ENCODE measurements around the gene PANK2. TPM values are rescaled to one million over a fixed set of nuclear protein-coding genes. Genes with fewer than 3 reads are reported as not detected.

Gene PANK2
- total RNA-seq, 1 donor from 2014 or later: 53.7 TPM

- Mint-ChIP-seq H3K27ac (ENCODE audit: unreplicated experiment) (no peak overlapping the region), H3K9me3 (ENCODE audit: unreplicated experiment) (no peaks in the 10 kb centered on the region), H3K4me3 (ENCODE audit: unreplicated experiment) (no peak overlapping the region), H3K4me1 (ENCODE audit: unreplicated experiment) (peaks cover 22% of the 10 kb centered on the region), H3K36me3 (ENCODE audit: low read depth, unreplicated experiment) (peaks cover 37% of the 10 kb centered on the region), H3K27me3 (ENCODE audit: unreplicated experiment) (peaks cover 1% of the 10 kb centered on the region)
- TF ChIP-seq, protein P1, sequence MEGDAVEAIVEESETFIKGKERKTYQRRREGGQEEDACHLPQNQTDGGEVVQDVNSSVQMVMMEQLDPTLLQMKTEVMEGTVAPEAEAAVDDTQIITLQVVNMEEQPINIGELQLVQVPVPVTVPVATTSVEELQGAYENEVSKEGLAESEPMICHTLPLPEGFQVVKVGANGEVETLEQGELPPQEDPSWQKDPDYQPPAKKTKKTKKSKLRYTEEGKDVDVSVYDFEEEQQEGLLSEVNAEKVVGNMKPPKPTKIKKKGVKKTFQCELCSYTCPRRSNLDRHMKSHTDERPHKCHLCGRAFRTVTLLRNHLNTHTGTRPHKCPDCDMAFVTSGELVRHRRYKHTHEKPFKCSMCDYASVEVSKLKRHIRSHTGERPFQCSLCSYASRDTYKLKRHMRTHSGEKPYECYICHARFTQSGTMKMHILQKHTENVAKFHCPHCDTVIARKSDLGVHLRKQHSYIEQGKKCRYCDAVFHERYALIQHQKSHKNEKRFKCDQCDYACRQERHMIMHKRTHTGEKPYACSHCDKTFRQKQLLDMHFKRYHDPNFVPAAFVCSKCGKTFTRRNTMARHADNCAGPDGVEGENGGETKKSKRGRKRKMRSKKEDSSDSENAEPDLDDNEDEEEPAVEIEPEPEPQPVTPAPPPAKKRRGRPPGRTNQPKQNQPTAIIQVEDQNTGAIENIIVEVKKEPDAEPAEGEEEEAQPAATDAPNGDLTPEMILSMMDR (IDR thresholded peaks at IDR 0.05; ENCODE audit: unreplicated experiment): no peak
- no peak for DNase-seq (ENCODE audit: low spot score)
Measured at GRCh38 chr20:3857405-3857804, 31.8 kb upstream of the PANK2 start.

DNA sequence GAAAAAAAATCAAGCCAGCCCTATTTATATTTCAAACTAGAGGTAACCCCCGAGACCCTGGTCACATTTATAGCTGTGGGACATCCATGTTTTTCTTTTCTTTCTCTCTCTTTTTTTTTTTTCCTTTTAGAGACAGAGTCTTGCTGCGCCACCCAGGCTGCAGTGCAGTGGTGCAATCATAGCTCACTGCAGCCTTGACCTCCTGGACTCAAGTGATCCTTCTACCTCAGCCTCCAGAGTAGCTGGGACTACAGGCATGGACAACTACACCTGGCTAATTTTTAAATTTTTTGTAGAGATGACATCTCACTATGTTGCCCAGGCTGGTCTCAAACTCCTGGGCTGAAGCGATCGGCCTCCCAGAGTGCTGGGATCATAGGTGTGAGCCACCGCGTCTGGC, 30.5 kb upstream of the PANK2 start:
- TF ChIP-seq, protein P1 (IDR thresholded peaks at IDR 0.05; ENCODE audit: unreplicated experiment): no peak
- Mint-ChIP-seq H3K4me3 (ENCODE audit: unreplicated experiment) (no peak overlapping the region), H3K36me3 (ENCODE audit: low read depth, unreplicated experiment) (peaks cover 50% of the 10 kb centered on the region), H3K9me3 (ENCODE audit: unreplicated experiment) (no peaks in the 10 kb centered on the region), H3K27ac (ENCODE audit: unreplicated experiment) (no peak overlapping the region), H3K27me3 (ENCODE audit: unreplicated experiment) (peaks cover 1% of the 10 kb centered on the region), H3K4me1 (ENCODE audit: unreplicated experiment) (peaks cover 22% of the 10 kb centered on the region)
- DNase-seq (ENCODE audit: low spot score): no peak

DNA sequence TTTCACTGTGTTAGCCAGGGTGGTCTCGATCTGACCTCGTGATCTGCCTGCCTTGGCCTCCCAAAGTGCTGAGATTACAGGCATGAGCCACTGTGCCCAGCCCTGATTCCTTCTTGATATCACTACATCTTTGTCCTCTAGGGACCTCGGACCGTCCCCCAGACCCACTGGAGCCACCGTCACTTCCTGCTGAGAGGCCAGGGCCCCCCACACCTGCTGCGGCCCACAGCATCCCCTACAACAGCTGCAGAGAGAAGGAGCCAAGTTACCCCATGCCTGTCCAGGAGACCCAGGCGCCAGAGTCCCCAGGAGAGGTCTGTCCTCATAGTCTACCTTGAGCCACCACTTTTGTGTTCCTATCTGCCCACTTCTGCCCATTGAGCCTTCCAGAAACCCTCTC, 28.0 kb upstream of the PANK2 start:
- Mint-ChIP-seq H3K9me3 (ENCODE audit: unreplicated experiment) (no peaks in the 10 kb centered on the region), H3K27me3 (ENCODE audit: unreplicated experiment) (no peaks in the 10 kb centered on the region), H3K27ac (ENCODE audit: unreplicated experiment) (no peak overlapping the region), H3K4me3 (ENCODE audit: unreplicated experiment) (peak overlapping the region; percentile 68), H3K4me1 (ENCODE audit: unreplicated experiment) (peaks cover 12% of the 10 kb centered on the region), H3K36me3 (ENCODE audit: low read depth, unreplicated experiment) (peaks cover 55% of the 10 kb centered on the region)
- DNase-seq (ENCODE audit: low spot score): no peak
- TF ChIP-seq, protein P1 (IDR thresholded peaks at IDR 0.05; ENCODE audit: unreplicated experiment): no peak

GRCh38 chr20:3862333-3862732, 26.9 kb upstream of the PANK2 start:
- Mint-ChIP-seq H3K4me3 (ENCODE audit: unreplicated experiment) (peak overlapping the region; percentile 67), H3K36me3 (ENCODE audit: low read depth, unreplicated experiment) (peaks cover 58% of the 10 kb centered on the region), H3K27ac (ENCODE audit: unreplicated experiment) (no peak overlapping the region), H3K9me3 (ENCODE audit: unreplicated experiment) (no peaks in the 10 kb centered on the region), H3K4me1 (ENCODE audit: unreplicated experiment) (peaks cover 8% of the 10 kb centered on the region), H3K27me3 (ENCODE audit: unreplicated experiment) (peaks cover 2% of the 10 kb centered on the region)
- no peak for DNase-seq (ENCODE audit: low spot score)
- TF ChIP-seq, protein P1 (IDR thresholded peaks at IDR 0.05; ENCODE audit: unreplicated experiment): no peak

DNA sequence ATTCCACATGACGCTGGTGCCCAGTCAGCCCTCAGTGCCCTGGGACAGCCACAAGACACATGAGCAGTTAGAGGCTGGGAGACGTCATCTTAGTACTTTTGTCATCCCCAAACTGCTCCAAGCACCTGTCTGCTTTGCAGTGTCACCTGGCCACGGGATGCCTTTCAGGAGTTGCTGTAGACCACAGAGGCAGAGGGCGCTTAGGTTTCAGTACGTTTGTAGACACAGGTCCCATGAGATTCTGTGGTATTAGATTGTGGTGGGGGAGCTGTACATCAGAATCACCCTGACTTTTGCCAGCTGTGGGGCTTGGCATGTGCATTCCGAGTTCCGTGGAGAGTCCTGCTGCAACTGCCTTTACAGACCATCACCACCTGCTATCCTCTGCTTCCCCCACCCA, 25.9 kb upstream of the PANK2 start:
- TF ChIP-seq, protein P1 (IDR thresholded peaks at IDR 0.05; ENCODE audit: unreplicated experiment): no peak
- Mint-ChIP-seq H3K4me3 (ENCODE audit: unreplicated experiment) (peak overlapping the region; percentile 67), H3K36me3 (ENCODE audit: low read depth, unreplicated experiment) (peaks cover 56% of the 10 kb centered on the region), H3K4me1 (ENCODE audit: unreplicated experiment) (no peaks in the 10 kb centered on the region), H3K27ac (ENCODE audit: unreplicated experiment) (no peak overlapping the region), H3K27me3 (ENCODE audit: unreplicated experiment) (peaks cover 6% of the 10 kb centered on the region), H3K9me3 (ENCODE audit: unreplicated experiment) (no peaks in the 10 kb centered on the region)
- DNase-seq (ENCODE audit: low spot score): no peak
